Measurements from ENCODE around the gene OSBPL3.

GRCh38 chr7:25009257-25009656, 29.3 kb upstream of the OSBPL3 start:
- no peak for TF ChIP-seq CTCF (optimal IDR thresholded peaks at IDR 0.05 in 1 of 3, IDR thresholded peaks at IDR 0.05 in 1 of 3, conservative IDR thresholded peaks at IDR 0.05 in 1 of 3; ENCODE audit: extremely low read depth in 1 of 3, insufficient read depth in 2 of 3, low read length in 3 of 3)
- no peak for TF ChIP-seq EZH2 (IDR thresholded peaks at IDR 0.05; ENCODE audit: low read length)
